HFF-Myc (cell line): Measurements from ENCODE around the gene IQCH.
A peak's percentile ranks its signal among the peaks of the same experiment; 100 is the strongest.

Source experiments
- DNase-seq: peaks from one replicate; pipeline ENCODE4 v3.0.0-alpha.2; 2011; ENCODE audit warnings: low read depth; ENCODE audit errors: extremely low read depth
- H3K4me3 ChIP-seq: replicated peaks from 2 replicates; pipeline ENCODE4 v1.5.1; 2011; ENCODE audit warnings: low read depth, mild to moderate bottlenecking, control low read depth, low read length
- CTCF ChIP-seq: IDR thresholded peaks from 2 replicates; pipeline ENCODE4 v1.5.1; 2012; ENCODE audit warnings: mild to moderate bottlenecking, low read depth, low read length, control low read depth; ENCODE audit errors: missing control alignments

The IQCH gene

GRCh38 chr15:67254238-67255175 lies at the start of gene IQCH, which contains the start of gene AAGAB:
Gene IQCH, plus strand, starts transcription at chr15:67254786. Its CDS starts 111 bp downstream, at chr15:67254897.
Gene AAGAB, minus strand, starts transcription at chr15:67254661. Its CDS starts 30 bp downstream, at chr15:67254631.
- peak within 1 kb of the TSS; percentile 66 for H3K4me3 ChIP-seq
- DNase-seq, result peak; percentile 84
- no peak for TF ChIP-seq CTCF

GRCh38 chr15:67207555-67208207 lies 46.9 kb upstream of the IQCH start:
- no peak for DNase-seq
- H3K4me3 ChIP-seq, result no peak overlapping the region
- no peak for TF ChIP-seq CTCF

GRCh38 chr15:67208396-67208795 lies 46.2 kb upstream of the IQCH start:
- H3K4me3 ChIP-seq, result no peak overlapping the region
- TF ChIP-seq CTCF, result no peak
- no peak for DNase-seq

GRCh38 chr15:67210555-67211168 lies 43.9 kb upstream of the IQCH start:
- no peak overlapping the region for H3K4me3 ChIP-seq
- no peak for DNase-seq
- no peak for TF ChIP-seq CTCF

GRCh38 chr15:67212684-67213367 lies 41.8 kb upstream of the IQCH start:
- no peak for TF ChIP-seq CTCF
- no peak for DNase-seq
- no peak overlapping the region for H3K4me3 ChIP-seq

- no peak overlapping the region for H3K4me3 ChIP-seq
- no peak for TF ChIP-seq CTCF
- DNase-seq, result no peak
These were observed 39.5 kb upstream of the IQCH start for GRCh38 chr15:67215102-67215501.
